ENCODE results near the gene CCBE1. TPM values are rescaled to one million over a fixed set of nuclear protein-coding genes. Genes with fewer than 3 reads are reported as not detected.

CCBE1 gene
- total and polyA plus RNA-seq, 4 donors: 3.4 to 59.0 (median 21.9) TPM

DNA sequence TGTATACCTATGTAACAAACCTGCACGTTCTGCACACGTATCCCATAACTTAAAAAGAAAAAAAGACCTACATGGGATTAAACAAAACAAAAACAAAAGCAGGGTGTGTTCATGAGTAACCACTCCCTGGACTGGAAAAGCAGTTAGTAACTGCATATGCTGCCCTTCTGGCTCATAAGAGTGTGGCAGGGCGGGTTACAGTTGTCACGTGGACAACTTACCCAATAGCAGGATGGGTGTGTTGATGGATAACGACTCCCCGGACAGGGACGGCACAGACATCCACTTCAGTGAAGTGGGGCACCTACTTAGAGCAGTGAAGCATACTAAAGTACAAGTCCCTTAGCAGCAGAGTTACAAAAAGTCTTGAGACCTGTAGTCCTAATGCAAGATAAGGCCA lies 136.7 kb downstream of the CCBE1 start:
- Histone ChIP-seq H3K36me3 (ENCODE audit: control insufficient read depth in 4 of 4, insufficient read depth in 4 of 4, low read length in 4 of 4) (no peaks in the 10 kb centered on the region), H3K27ac (ENCODE audit: low read depth in 1 of 2, low read length in 1 of 2) (no peak overlapping the region), H3K4me3 (no peak overlapping the region), H3K27me3 (ENCODE audit: control insufficient read depth in 3 of 3, insufficient read depth in 3 of 3, low read length in 2 of 3) (no peaks in the 10 kb centered on the region), H3K4me1 (ENCODE audit: control insufficient read depth in 5 of 5, insufficient read depth in 5 of 5, low read length in 5 of 5) (peaks cover 0 to 83% (median 22%) of the 10 kb centered on the region in 5 donors), H3K9me3 (ENCODE audit: control insufficient read depth in 4 of 4, insufficient read depth in 3 of 4, low read length in 3 of 4) (peaks cover 0 to 4% (median 0%) of the 10 kb centered on the region in 4 donors), H3K9ac (ENCODE audit: insufficient read depth in 1 of 2, low read length in 2 of 2) (no peak overlapping the region)
- no peak for DNase-seq
- TF ChIP-seq, protein P1, sequence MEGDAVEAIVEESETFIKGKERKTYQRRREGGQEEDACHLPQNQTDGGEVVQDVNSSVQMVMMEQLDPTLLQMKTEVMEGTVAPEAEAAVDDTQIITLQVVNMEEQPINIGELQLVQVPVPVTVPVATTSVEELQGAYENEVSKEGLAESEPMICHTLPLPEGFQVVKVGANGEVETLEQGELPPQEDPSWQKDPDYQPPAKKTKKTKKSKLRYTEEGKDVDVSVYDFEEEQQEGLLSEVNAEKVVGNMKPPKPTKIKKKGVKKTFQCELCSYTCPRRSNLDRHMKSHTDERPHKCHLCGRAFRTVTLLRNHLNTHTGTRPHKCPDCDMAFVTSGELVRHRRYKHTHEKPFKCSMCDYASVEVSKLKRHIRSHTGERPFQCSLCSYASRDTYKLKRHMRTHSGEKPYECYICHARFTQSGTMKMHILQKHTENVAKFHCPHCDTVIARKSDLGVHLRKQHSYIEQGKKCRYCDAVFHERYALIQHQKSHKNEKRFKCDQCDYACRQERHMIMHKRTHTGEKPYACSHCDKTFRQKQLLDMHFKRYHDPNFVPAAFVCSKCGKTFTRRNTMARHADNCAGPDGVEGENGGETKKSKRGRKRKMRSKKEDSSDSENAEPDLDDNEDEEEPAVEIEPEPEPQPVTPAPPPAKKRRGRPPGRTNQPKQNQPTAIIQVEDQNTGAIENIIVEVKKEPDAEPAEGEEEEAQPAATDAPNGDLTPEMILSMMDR (IDR thresholded peaks at IDR 0.05; ENCODE audit: control extremely low read depth, extremely low read depth): no peak
- 77 to 78% methylated on average over 7 of the region's 7 CpGs for WGBS, 2 donors
- ATAC-seq (ENCODE audit: insufficient read depth, low FRiP score): no peak

DNA sequence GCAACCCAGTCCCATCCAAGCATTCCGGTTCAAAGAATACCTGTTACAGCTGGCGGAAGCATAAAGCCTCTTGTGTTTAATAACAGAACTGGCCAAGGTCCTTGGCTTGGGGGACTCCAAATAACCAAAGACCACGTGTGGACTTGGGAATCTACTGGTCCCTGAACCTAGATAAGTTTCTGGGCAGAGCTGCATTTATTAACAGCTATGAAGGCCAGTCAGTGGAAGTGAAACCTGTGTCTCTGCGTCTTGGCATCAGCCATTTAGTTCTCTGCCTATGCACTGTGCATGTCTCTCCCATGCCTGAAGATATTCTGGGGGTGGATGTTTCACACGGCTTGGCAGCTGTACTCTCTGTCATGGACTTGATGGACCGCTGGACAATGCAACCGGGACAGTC lies 137.7 kb downstream of the CCBE1 start:
- WGBS, 2 donors: 82 to 87% methylated on average over 7 of the region's 7 CpGs
- H3K27ac ChIP-seq (ENCODE audit: low read depth in 1 of 2, low read length in 1 of 2): no peak overlapping the region
- TF ChIP-seq, protein P1 (IDR thresholded peaks at IDR 0.05; ENCODE audit: control extremely low read depth, extremely low read depth): no peak
- H3K27me3 ChIP-seq (ENCODE audit: control insufficient read depth in 3 of 3, insufficient read depth in 3 of 3, low read length in 2 of 3): no peaks in the 10 kb centered on the region
- H3K4me1 ChIP-seq (ENCODE audit: control insufficient read depth in 5 of 5, insufficient read depth in 5 of 5, low read length in 5 of 5): peaks cover 0 to 83% (median 19%) of the 10 kb centered on the region in 5 donors
- peaks cover 0 to 4% (median 0%) of the 10 kb centered on the region in 4 donors for H3K9me3 ChIP-seq (ENCODE audit: control insufficient read depth in 4 of 4, insufficient read depth in 3 of 4, low read length in 3 of 4)
- no peak overlapping the region for H3K4me3 ChIP-seq
- H3K9ac ChIP-seq (ENCODE audit: insufficient read depth in 1 of 2, low read length in 2 of 2): no peak overlapping the region
- H3K36me3 ChIP-seq (ENCODE audit: control insufficient read depth in 4 of 4, insufficient read depth in 4 of 4, low read length in 4 of 4): no peaks in the 10 kb centered on the region
- DNase-seq: no peak
- ATAC-seq (ENCODE audit: insufficient read depth, low FRiP score): no peak

DNA sequence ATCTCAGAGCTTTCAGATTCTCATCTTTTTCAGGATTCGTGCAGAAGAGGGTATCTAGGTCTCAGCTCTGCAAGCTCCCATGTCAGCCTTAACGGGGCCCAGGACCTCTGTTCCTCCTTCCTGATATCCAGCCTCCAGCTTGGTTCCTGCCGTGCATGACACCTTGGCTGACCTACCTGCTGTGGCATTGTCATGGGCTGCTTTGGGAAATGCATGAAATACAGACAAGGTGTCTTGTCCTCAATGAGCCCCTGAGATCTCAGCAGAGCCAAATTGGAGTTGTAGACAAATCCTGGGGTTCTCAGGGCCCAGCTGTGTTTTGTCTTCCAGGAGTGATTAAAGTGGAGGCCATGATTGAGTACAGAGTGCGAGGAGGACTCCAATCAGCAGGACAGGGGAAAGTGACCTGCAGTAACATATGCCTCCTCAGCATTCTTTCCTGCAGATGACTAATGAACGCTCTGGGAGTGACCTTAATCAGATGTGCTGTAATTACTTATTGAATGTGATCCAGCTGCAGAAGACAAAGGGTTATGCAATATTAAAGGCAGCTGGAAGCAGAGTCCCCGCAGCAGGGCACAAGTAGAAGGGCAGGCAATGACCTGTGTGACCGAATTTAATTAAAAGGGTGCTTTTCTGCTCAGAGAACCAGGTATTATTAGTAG lies 141.1 kb downstream of the CCBE1 start:
- Histone ChIP-seq H3K36me3 (ENCODE audit: control insufficient read depth in 4 of 4, insufficient read depth in 4 of 4, low read length in 4 of 4) (peaks cover 0 to 3% (median 0%) of the 10 kb centered on the region in 4 donors), H3K4me1 (ENCODE audit: control insufficient read depth in 5 of 5, insufficient read depth in 5 of 5, low read length in 5 of 5) (peaks cover 0 to 83% (median 4%) of the 10 kb centered on the region in 5 donors), H3K27me3 (ENCODE audit: control insufficient read depth in 3 of 3, insufficient read depth in 3 of 3, low read length in 2 of 3) (no peaks in the 10 kb centered on the region), H3K4me3 (no peak overlapping the region), H3K27ac (ENCODE audit: low read depth in 1 of 2, low read length in 1 of 2) (no peak overlapping the region), H3K9me3 (ENCODE audit: control insufficient read depth in 4 of 4, insufficient read depth in 3 of 4, low read length in 3 of 4) (peaks cover 0 to 7% (median 0%) of the 10 kb centered on the region in 4 donors), H3K9ac (ENCODE audit: insufficient read depth in 1 of 2, low read length in 2 of 2) (no peak overlapping the region)
- ATAC-seq (ENCODE audit: insufficient read depth, low FRiP score): no peak
- TF ChIP-seq, protein P1 (IDR thresholded peaks at IDR 0.05; ENCODE audit: control extremely low read depth, extremely low read depth): no peak
- WGBS, 2 donors: 64 to 82% methylated on average over 7 of the region's 7 CpGs
- DNase-seq: peak; percentile 38 to 84 (median 76)
